ENCODE measurements around the gene BRINP1. TPM values are rescaled to one million over a fixed set of nuclear protein-coding genes. Genes with fewer than 3 reads are reported as not detected.

BRINP1 gene
- total and polyA plus RNA-seq, 8 donors: 0.09 to 0.70 (median 0.15) TPM; not detected in 1

GRCh38 chr9:119310741-119311140 lies 58.5 kb downstream of the BRINP1 start:
- no peak for TF ChIP-seq CTCF (IDR thresholded peaks at IDR 0.05)
- no peaks in the 10 kb centered on the region for H3K9me3 ChIP-seq
- H3K4me1 ChIP-seq: no peaks in the 10 kb centered on the region
- no peak for DNase-seq
- intact Hi-C loops (cut with DNase I): no loop called here
- H3K4me3 ChIP-seq: no peak overlapping the region
- H3K27ac ChIP-seq: no peak overlapping the region
- ATAC-seq: no peak
- H3K36me3 ChIP-seq: no peaks in the 10 kb centered on the region
- H3K27me3 ChIP-seq: no peaks in the 10 kb centered on the region

GRCh38 chr9:119307471-119307870 lies 61.8 kb downstream of the BRINP1 start:
- H3K27me3 ChIP-seq: no peaks in the 10 kb centered on the region
- no peak overlapping the region for H3K4me3 ChIP-seq
- H3K27ac ChIP-seq: no peak overlapping the region
- no peak for TF ChIP-seq CTCF (IDR thresholded peaks at IDR 0.05)
- intact Hi-C loops (cut with DNase I): no loop called here
- ATAC-seq: no peak
- H3K36me3 ChIP-seq: no peaks in the 10 kb centered on the region
- H3K9me3 ChIP-seq: no peaks in the 10 kb centered on the region
- H3K4me1 ChIP-seq: no peaks in the 10 kb centered on the region
- DNase-seq: no peak

- DNase-seq (no peak), ATAC-seq (no peak)
- Histone ChIP-seq H3K9me3 (no peaks in the 10 kb centered on the region), H3K4me1 (no peaks in the 10 kb centered on the region), H3K36me3 (no peaks in the 10 kb centered on the region), H3K27me3 (no peaks in the 10 kb centered on the region), H3K27ac (no peak overlapping the region), H3K4me3 (no peak overlapping the region)
- intact Hi-C loops (cut with DNase I): no loop called here
- TF ChIP-seq CTCF (IDR thresholded peaks at IDR 0.05): no peak
These were observed 64.7 kb downstream of the BRINP1 start for GRCh38 chr9:119304555-119304954.

GRCh38 chr9:119302988-119303698 lies 66.1 kb downstream of the BRINP1 start:
- Histone ChIP-seq H3K36me3 (no peaks in the 10 kb centered on the region), H3K4me1 (no peaks in the 10 kb centered on the region), H3K4me3 (no peak overlapping the region), H3K27ac (no peak overlapping the region), H3K9me3 (no peaks in the 10 kb centered on the region), H3K27me3 (no peaks in the 10 kb centered on the region)
- no peak for DNase-seq
- no peak for ATAC-seq
- intact Hi-C loops (cut with DNase I): no loop called here
- TF ChIP-seq CTCF (IDR thresholded peaks at IDR 0.05): no peak

GRCh38 chr9:119298076-119298853 lies 71.0 kb downstream of the BRINP1 start:
- no peak for ATAC-seq
- no peaks in the 10 kb centered on the region for H3K36me3 ChIP-seq
- H3K27ac ChIP-seq: no peak overlapping the region
- DNase-seq: no peak
- no peaks in the 10 kb centered on the region for H3K9me3 ChIP-seq
- H3K27me3 ChIP-seq: no peaks in the 10 kb centered on the region
- intact Hi-C loops (cut with DNase I): no loop called here
- TF ChIP-seq CTCF (IDR thresholded peaks at IDR 0.05): no peak
- no peak overlapping the region for H3K4me3 ChIP-seq
- H3K4me1 ChIP-seq: no peaks in the 10 kb centered on the region

Data from left lung (tissue), 10 donors.